MG63 (cell line): Measurements from ENCODE around the gene ORMDL1. TPM values are rescaled to one million over a fixed set of nuclear protein-coding genes. Genes with fewer than 3 reads are reported as not detected.

Experiments used
- total RNA-seq: library from RNA; depleted of rRNA; stranded (reverse); fragments of >200 nt; shearing (Covaris generic); gene quantifications from 2 replicates; pipeline ENCODE4 v1.2.3, GENCODE V29; 2014; ENCODE audit warnings: low replicate concordance; rRNA removed

Gene ORMDL1
- total RNA-seq, 1 experiment from 2014 or later, result 63.5 TPM

Other genes starting within 250 kb of the ORMDL1 start
- 0.13 TPM in 1 of 2 replicates, not detected in the other for gene SLC40A1, start 203.6 kb downstream of the ORMDL1 start, total RNA-seq
- gene ASNSD1, start 122.9 kb downstream of the ORMDL1 start, total RNA-seq, result 49.5 and 151 TPM in 2 replicates
- 0.17 and 3.9 TPM in 2 replicates for gene ANKAR, start 109.7 kb downstream of the ORMDL1 start, total RNA-seq
- gene OSGEPL1, start 21.5 kb downstream of the ORMDL1 start, total RNA-seq, result 8.9 and 12.0 TPM in 2 replicates
- gene PMS1, start 111 bp upstream of the ORMDL1 start, total RNA-seq, result 23.9 and 35.5 TPM in 2 replicates